Gastroesophageal sphincter (tissue), 4 donors: ENCODE data around the gene KRT222. TPM values are rescaled to one million over a fixed set of nuclear protein-coding genes. Genes with fewer than 3 reads are reported as not detected.
A peak's percentile ranks its signal among the peaks of the same experiment; 100 is the strongest.

Source experiments
- ATAC-seq: fragments of 150-250 bp; one replicate; pipeline ENCODE4 v1.9.1; 2016; ENCODE audit warnings: mild to moderate bottlenecking, moderate library complexity
- H3K27ac ChIP-seq, 4 donors: fragments of 200-600 bp; sonication (generic) in 3 of 4; 1 replicate in 3 of 4; 2 replicates in 1 of 4; pipeline ENCODE4 v1.5.1; 2016 to 2019
- H3K27me3 ChIP-seq: fragments of 200-600 bp; sonication (generic); one replicate; pipeline ENCODE4 v1.5.1; 2019
- H3K36me3 ChIP-seq, 2 donors: fragments of 200-600 bp; sonication (generic); one replicate each; pipeline ENCODE4 v1.5.1; 2019; ENCODE audit warnings: control low read depth in 1 of 2
- H3K4me1 ChIP-seq, 3 donors: fragments of 200-600 bp; sonication (generic); 1 replicate in 2 of 3; 2 replicates in 1 of 3; pipeline ENCODE4 v1.5.1; 2016 to 2019; ENCODE audit warnings: control low read depth in 2 of 3
- H3K4me3 ChIP-seq, 2 donors: fragments of 200-600 bp; sonication (generic); one replicate each; pipeline ENCODE4 v1.5.1; 2019; ENCODE audit warnings: mild to moderate bottlenecking in 1 of 2, moderate library complexity in 1 of 2
- H3K9me3 ChIP-seq, 3 donors: fragments of 200-600 bp; sonication (generic); one replicate each; pipeline ENCODE4 v1.5.1; 2017 to 2019; ENCODE audit warnings: control low read depth in 2 of 3
- CTCF ChIP-seq, 4 experiments: fragments of 200-600 bp in 2 of 4; fragments of 450-650 bp in 2 of 4; sonication (generic) in 1 of 4; IDR thresholded peaks; one replicate each; pipeline ENCODE4 v1.5.1; 2017 to 2019; ENCODE audit warnings: antibody characterized with exemption in 4 of 4, mild to moderate bottlenecking in 2 of 4, moderate library complexity in 2 of 4
- EP300 ChIP-seq: sonication (generic); formaldehyde crosslinking; IDR thresholded peaks from one replicate; pipeline ENCODE4 v1.6.1; 2017; ENCODE audit warnings: antibody characterized with exemption, mild to moderate bottlenecking
- POLR2A ChIP-seq, 2 donors: fragments of 450-650 bp; IDR thresholded peaks; one replicate each; pipeline ENCODE4 v1.6.1; 2017; ENCODE audit warnings: antibody characterized with exemption in 2 of 2, mild to moderate bottlenecking in 2 of 2, moderate library complexity in 1 of 2
- POLR2AphosphoS5 ChIP-seq: sonication (generic); formaldehyde crosslinking; IDR thresholded peaks from one replicate; pipeline ENCODE4 v1.6.1; 2017; ENCODE audit warnings: antibody characterized with exemption
- WGBS, 2 donors: methylation state at CpG; one replicate each; pipeline ENCODE4 v1.1.5; 2018; ENCODE audit warnings: low coverage in 1 of 2; 5-methylcytosine and 5-hydroxymethylcytosine counted together
- total RNA-seq, 4 donors: library from RNA; depleted of rRNA; stranded (reverse); fragments of >200 nt; gene quantifications; one replicate each; pipeline ENCODE4 v1.1.0, GENCODE V29; 2016

The KRT222 gene
- total RNA-seq, 4 donors from 2014 or later: 0.94 to 17.8 (median 1.8) TPM

GRCh38 chr17:40663252-40663651 lies 1.7 kb downstream of the KRT222 start:
- TF ChIP-seq POLR2AphosphoS5: no peak
- no peak for TF ChIP-seq CTCF (IDR thresholded peaks at IDR 0.05)
- TF ChIP-seq EP300: no peak
- no peak for TF ChIP-seq POLR2A (IDR thresholded peaks at IDR 0.05)
- 80% methylated on average over 3 of the region's 3 CpGs for WGBS, 2 donors

GRCh38 chr17:40659911-40660310 lies 5.1 kb downstream of the KRT222 start:
- TF ChIP-seq CTCF (IDR thresholded peaks at IDR 0.05): no peak
- no peak for TF ChIP-seq POLR2AphosphoS5
- TF ChIP-seq EP300: no peak
- TF ChIP-seq POLR2A (IDR thresholded peaks at IDR 0.05): no peak
- H3K27me3 ChIP-seq: peaks cover 7% of the 10 kb centered on the region
- no peak overlapping the region for H3K4me3 ChIP-seq
- H3K27ac ChIP-seq: no peak overlapping the region
- ATAC-seq: no peak
- H3K4me1 ChIP-seq: peaks cover 0 to 4% (median 0%) of the 10 kb centered on the region in 3 donors
- H3K36me3 ChIP-seq: no peaks in the 10 kb centered on the region
- WGBS, 2 donors: 76 to 87% methylated on average over 3 to 7 of the region's 7 CpGs
- no peaks in the 10 kb centered on the region for H3K9me3 ChIP-seq

More at GRCh38 chr17:40663252-40663651, 1.7 kb downstream of the KRT222 start:
- no peaks in the 10 kb centered on the region for H3K36me3 ChIP-seq
- ATAC-seq: no peak
- no peak overlapping the region for H3K4me3 ChIP-seq
- H3K27ac ChIP-seq: no peak overlapping the region
- no peaks in the 10 kb centered on the region for H3K9me3 ChIP-seq
- peaks cover 0 to 6% (median 0%) of the 10 kb centered on the region in 3 donors for H3K4me1 ChIP-seq
- peaks cover 36% of the 10 kb centered on the region for H3K27me3 ChIP-seq

GRCh38 chr17:40658396-40658795 lies 6.6 kb downstream of the KRT222 start:
- no peaks in the 10 kb centered on the region for H3K36me3 ChIP-seq
- no peaks in the 10 kb centered on the region for H3K9me3 ChIP-seq
- no peak for ATAC-seq
- TF ChIP-seq POLR2AphosphoS5: no peak
- no peak for TF ChIP-seq CTCF (IDR thresholded peaks at IDR 0.05)
- no peak for TF ChIP-seq POLR2A (IDR thresholded peaks at IDR 0.05)
- no peak for TF ChIP-seq EP300
- H3K27ac ChIP-seq: no peak overlapping the region
- H3K4me1 ChIP-seq: peaks cover 0 to 2% (median 0%) of the 10 kb centered on the region in 3 donors
- H3K27me3 ChIP-seq: peaks cover 3% of the 10 kb centered on the region
- no peak overlapping the region for H3K4me3 ChIP-seq

- TF ChIP-seq EP300: no peak
- TF ChIP-seq CTCF (IDR thresholded peaks at IDR 0.05): no peak
- TF ChIP-seq POLR2AphosphoS5: no peak
- no peak for TF ChIP-seq POLR2A (IDR thresholded peaks at IDR 0.05)
- Histone ChIP-seq H3K9me3 (no peaks in the 10 kb centered on the region), H3K27me3 (no peaks in the 10 kb centered on the region), H3K4me1 (peaks cover 0 to 20% (median 4%) of the 10 kb centered on the region in 3 donors), H3K27ac (no peak overlapping the region), H3K36me3 (no peaks in the 10 kb centered on the region), H3K4me3 (no peak overlapping the region)
- 77 to 79% methylated on average over 4 to 5 of the region's 5 CpGs for WGBS, 2 donors
- ATAC-seq: no peak
These were observed 13.0 kb downstream of the KRT222 start for GRCh38 chr17:40651939-40652338.

- Histone ChIP-seq H3K4me1 (peaks cover 7 to 54% (median 13%) of the 10 kb centered on the region in 3 donors), H3K27me3 (no peaks in the 10 kb centered on the region), H3K9me3 (no peaks in the 10 kb centered on the region), H3K27ac (peak overlapping the region; percentile 94 to 98 (median 96)), H3K36me3 (peaks cover 3 to 19% of the 10 kb centered on the region in 2 donors), H3K4me3 (peak overlapping the region; percentile 79 to 82)
- TF ChIP-seq EP300 (no peak), POLR2AphosphoS5 (no peak), POLR2A (IDR thresholded peaks at IDR 0.05) (no peak), CTCF (IDR thresholded peaks at IDR 0.05) (no peak)
- WGBS, 2 donors: 0% methylated on average over 6 of the region's 28 CpGs; no CpG with 5 or more reads in 1 of the 2 donors
- ATAC-seq: peak; percentile 22
These were observed 16.5 kb downstream of the KRT222 start for GRCh38 chr17:40648384-40648968.
